Gastrocnemius medialis (tissue), 4 donors: ENCODE data around the gene CCSER2. TPM values are rescaled to one million over a fixed set of nuclear protein-coding genes. Genes with fewer than 3 reads are reported as not detected.
"Not testable (repeated sequence)": the region's sequence is repeated elsewhere in the genome, so short reads cannot be mapped to it uniquely, and the experiment has no call there.

Experiments used
- ATAC-seq, 2 donors: fragments of 150-250 bp; one replicate each; pipeline ENCODE4 v1.9.1; 2016
- DNase-seq, 2 donors: peaks; one replicate each; pipeline ENCODE4 v3.0.0-alpha.2; 2019
- H3K27ac ChIP-seq, 4 donors: fragments of 200-600 bp; sonication (generic); 1 replicate in 1 of 4; 2 replicates in 3 of 4; pipeline ENCODE4 v1.5.1; 2016 to 2018; ENCODE audit warnings: mild to moderate bottlenecking in 2 of 4, moderate library complexity in 1 of 4
- H3K27me3 ChIP-seq, 3 donors: fragments of 200-600 bp; sonication (generic) in 2 of 3; 1 replicate in 1 of 3; 2 replicates in 2 of 3; pipeline versions ENCODE4 v1.5.1 to v1.6.0; 2016 to 2019; ENCODE audit warnings: mild to moderate bottlenecking in 1 of 3, moderate library complexity in 1 of 3
- H3K36me3 ChIP-seq, 2 donors: fragments of 200-600 bp; sonication (generic) in 1 of 2; one replicate each; pipeline ENCODE4 v1.5.1; 2017 to 2018
- H3K4me1 ChIP-seq, 2 donors: fragments of 200-600 bp; sonication (generic) in 1 of 2; one replicate each; pipeline ENCODE4 v1.5.1; 2016 to 2017; ENCODE audit warnings: mild to moderate bottlenecking in 2 of 2
- H3K4me3 ChIP-seq, 4 donors: fragments of 200-600 bp; sonication (generic) in 3 of 4; 1 replicate in 1 of 4; 2 replicates in 3 of 4; pipeline ENCODE4 v1.5.1; 2016 to 2019; ENCODE audit warnings: mild to moderate bottlenecking in 2 of 4
- H3K9me3 ChIP-seq, 3 donors: fragments of 200-600 bp; sonication (generic) in 2 of 3; 1 replicate in 1 of 3; 2 replicates in 2 of 3; pipeline ENCODE4 v1.5.1; 2016 to 2019
- POLR2A ChIP-seq, 2 donors: fragments of 450-650 bp; IDR thresholded peaks; one replicate each; pipeline ENCODE4 v1.6.1; 2017; ENCODE audit warnings: antibody characterized with exemption in 2 of 2, mild to moderate bottlenecking in 2 of 2, moderate library complexity in 2 of 2
- in situ Hi-C, 4 donors: fragments of 200-750 bp; cut with MboI; loops; one replicate each; pipeline versions ENCODE4 v1.15.0 to v1.8.0; 2017; ENCODE audit warnings: low sequenced_read_pairs in 4 of 4
- intact Hi-C: fragments of 100-400 bp; cut with DNase I; formaldehyde crosslinking; loops from one replicate; pipeline ENCODE4 v1.15.1; 2023; ENCODE audit warnings: low total_unique reads
- total RNA-seq, 4 donors: library from RNA; depleted of rRNA; stranded (reverse); fragments of >200 nt; gene quantifications; one replicate each; pipeline versions ENCODE4 v1.1.0 to v1.2.3, GENCODE V29; 2016
- TF ChIP-seq, protein P1 (sequence below), 5 experiments: fragments of 450-650 bp in 3 of 5; fragments of 200-600 bp in 2 of 5; sonication (generic) in 2 of 5; IDR thresholded peaks in 4 of 5; conservative IDR thresholded peaks in 1 of 5; 1 replicate in 4 of 5; 2 replicates in 1 of 5; pipeline ENCODE4 v1.5.1; 2016 to 2019; ENCODE audit warnings: antibody characterized with exemption in 5 of 5, mild to moderate bottlenecking in 3 of 5, moderate library complexity in 3 of 5

Gene CCSER2
- total RNA-seq, 4 donors from 2014 or later: 39.8 to 61.8 (median 49.2) TPM

DNA sequence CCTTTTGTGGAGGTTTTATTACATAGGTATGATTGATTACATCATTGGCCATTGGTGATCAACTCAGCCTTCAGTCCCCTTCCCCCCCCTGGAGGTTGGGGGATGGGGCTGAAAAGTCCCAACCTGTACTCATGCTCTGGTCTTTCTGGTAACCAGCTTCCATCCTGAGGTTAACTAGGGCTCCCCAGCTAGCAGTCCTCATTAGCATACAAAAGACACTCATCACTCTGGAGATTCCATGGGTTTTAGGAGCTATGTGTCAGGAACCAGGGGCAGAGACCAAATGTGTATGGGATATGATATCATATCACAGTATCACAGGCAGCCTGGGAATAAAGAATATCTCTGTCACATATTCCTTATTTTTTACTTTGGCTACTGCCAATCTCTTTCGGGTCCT, 13.6 kb downstream of the CCSER2 start:
- TF ChIP-seq, protein P1, sequence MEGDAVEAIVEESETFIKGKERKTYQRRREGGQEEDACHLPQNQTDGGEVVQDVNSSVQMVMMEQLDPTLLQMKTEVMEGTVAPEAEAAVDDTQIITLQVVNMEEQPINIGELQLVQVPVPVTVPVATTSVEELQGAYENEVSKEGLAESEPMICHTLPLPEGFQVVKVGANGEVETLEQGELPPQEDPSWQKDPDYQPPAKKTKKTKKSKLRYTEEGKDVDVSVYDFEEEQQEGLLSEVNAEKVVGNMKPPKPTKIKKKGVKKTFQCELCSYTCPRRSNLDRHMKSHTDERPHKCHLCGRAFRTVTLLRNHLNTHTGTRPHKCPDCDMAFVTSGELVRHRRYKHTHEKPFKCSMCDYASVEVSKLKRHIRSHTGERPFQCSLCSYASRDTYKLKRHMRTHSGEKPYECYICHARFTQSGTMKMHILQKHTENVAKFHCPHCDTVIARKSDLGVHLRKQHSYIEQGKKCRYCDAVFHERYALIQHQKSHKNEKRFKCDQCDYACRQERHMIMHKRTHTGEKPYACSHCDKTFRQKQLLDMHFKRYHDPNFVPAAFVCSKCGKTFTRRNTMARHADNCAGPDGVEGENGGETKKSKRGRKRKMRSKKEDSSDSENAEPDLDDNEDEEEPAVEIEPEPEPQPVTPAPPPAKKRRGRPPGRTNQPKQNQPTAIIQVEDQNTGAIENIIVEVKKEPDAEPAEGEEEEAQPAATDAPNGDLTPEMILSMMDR (IDR thresholded peaks at IDR 0.05 in 4 of 5, conservative IDR thresholded peaks at IDR 0.05 in 1 of 5): no peak
- TF ChIP-seq POLR2A (IDR thresholded peaks at IDR 0.05): no peak
- H3K4me3 ChIP-seq: no peak overlapping the region
- H3K9me3 ChIP-seq: no peaks in the 10 kb centered on the region
- H3K27ac ChIP-seq: no peak overlapping the region
- H3K4me1 ChIP-seq: peaks cover 25 to 42% of the 10 kb centered on the region in 2 donors
- no peaks in the 10 kb centered on the region for H3K27me3 ChIP-seq
- in situ Hi-C loops (loop anchor here in 1 of 4 donors (25.0 kb wide), 1 partner anchor 205 kb away; the partner anchor contains the start of gene GHITM), intact Hi-C loops (no loop called here)
- no peak for DNase-seq
- no peaks in the 10 kb centered on the region for H3K36me3 ChIP-seq
- no peak for ATAC-seq

DNA sequence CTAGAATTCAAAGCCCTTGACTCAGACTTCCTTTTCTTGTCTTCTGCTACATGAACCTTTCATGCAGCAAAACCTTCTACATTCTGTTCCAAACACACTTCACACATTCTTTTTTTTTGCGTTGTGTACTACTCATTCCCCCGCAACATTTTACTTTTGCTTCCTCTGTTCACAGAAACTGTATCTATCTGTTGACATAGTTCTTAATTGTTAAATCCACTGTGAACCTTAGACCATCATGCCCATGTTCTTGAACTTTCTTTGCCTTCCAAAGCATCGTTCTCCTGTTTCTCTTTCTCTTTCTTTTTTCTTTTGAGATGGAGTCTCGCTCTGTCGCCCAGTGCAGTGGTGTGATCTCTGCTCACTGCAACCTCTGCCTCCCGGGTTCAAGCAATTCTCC, 14.2 kb downstream of the CCSER2 start:
- no peak overlapping the region for H3K4me3 ChIP-seq
- ATAC-seq: no peak
- H3K36me3 ChIP-seq: no peaks in the 10 kb centered on the region
- intact Hi-C loops: no loop called here
- no peaks in the 10 kb centered on the region for H3K9me3 ChIP-seq
- H3K27me3 ChIP-seq: no peaks in the 10 kb centered on the region
- no peak overlapping the region for H3K27ac ChIP-seq
- DNase-seq: no peak
- H3K4me1 ChIP-seq: peaks cover 25 to 36% of the 10 kb centered on the region in 2 donors
- in situ Hi-C loops: loop anchor here in 1 of 4 donors (25.0 kb wide), 1 partner anchor 205 kb away; the partner anchor contains the start of gene GHITM
- TF ChIP-seq, protein P1 (IDR thresholded peaks at IDR 0.05 in 4 of 5, conservative IDR thresholded peaks at IDR 0.05 in 1 of 5): no peak
- TF ChIP-seq POLR2A (IDR thresholded peaks at IDR 0.05): no peak

DNA sequence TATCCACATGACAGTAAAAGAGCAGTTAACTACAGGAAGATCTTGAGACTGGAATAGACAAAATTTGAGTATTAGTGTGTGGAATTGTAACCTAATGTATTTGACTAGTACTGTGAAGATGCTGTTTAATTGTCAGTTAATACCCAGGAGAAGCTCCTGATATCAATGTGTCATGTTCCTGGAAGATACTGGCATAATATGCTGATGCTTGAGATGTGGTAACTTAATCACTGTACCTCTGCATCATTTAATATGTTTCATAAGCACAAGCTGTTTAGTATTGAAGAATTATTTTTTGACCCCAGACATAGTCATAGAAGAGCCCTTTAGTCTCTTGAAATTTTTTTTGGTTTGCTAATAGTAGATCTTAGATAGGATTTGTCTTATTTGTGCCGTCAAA, 15.4 kb downstream of the CCSER2 start:
- intact Hi-C loops: no loop called here
- Histone ChIP-seq H3K36me3 (no peaks in the 10 kb centered on the region), H3K9me3 (no peaks in the 10 kb centered on the region), H3K27ac (no peak overlapping the region), H3K4me3 (no peak overlapping the region), H3K27me3 (no peaks in the 10 kb centered on the region), H3K4me1 (peaks cover 28 to 37% of the 10 kb centered on the region in 2 donors)
- DNase-seq: no peak
- in situ Hi-C loops: loop anchor here in 1 of 4 donors (25.0 kb wide), 1 partner anchor 207 kb away; the partner anchor contains the start of gene GHITM
- no peak for ATAC-seq
- TF ChIP-seq POLR2A (IDR thresholded peaks at IDR 0.05): no peak
- TF ChIP-seq, protein P1 (IDR thresholded peaks at IDR 0.05 in 4 of 5, conservative IDR thresholded peaks at IDR 0.05 in 1 of 5): no peak

DNA sequence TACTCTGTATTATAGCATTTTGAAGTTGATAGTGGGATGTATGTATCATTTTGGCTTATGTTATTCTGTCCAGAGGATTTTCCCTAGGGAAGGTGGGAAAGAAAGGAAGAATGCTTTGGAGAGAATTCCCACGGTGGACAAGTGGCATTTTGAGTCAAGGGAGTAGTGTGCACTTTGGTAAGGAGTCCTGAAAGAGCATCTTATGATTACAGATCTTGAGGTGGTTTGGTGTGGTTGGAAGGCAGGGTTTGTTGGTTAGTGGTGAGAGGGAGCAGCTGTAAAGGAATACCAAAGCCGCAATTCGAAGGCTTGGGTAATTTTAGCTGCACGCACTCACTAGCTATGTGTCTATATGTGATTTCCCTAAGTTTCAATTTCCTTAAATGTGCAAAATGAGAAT, 16.1 kb downstream of the CCSER2 start:
- Histone ChIP-seq H3K4me3 (no peak overlapping the region), H3K36me3 (no peaks in the 10 kb centered on the region), H3K4me1 (peaks cover 34 to 44% of the 10 kb centered on the region in 2 donors), H3K9me3 (no peaks in the 10 kb centered on the region), H3K27me3 (no peaks in the 10 kb centered on the region), H3K27ac (no peak overlapping the region)
- no peak for DNase-seq
- intact Hi-C loops (no loop called here), in situ Hi-C loops (loop anchor here in 1 of 4 donors (25.0 kb wide), 1 partner anchor 207 kb away; the partner anchor contains the start of gene GHITM)
- no peak for TF ChIP-seq POLR2A (IDR thresholded peaks at IDR 0.05)
- TF ChIP-seq, protein P1 (IDR thresholded peaks at IDR 0.05 in 4 of 5, conservative IDR thresholded peaks at IDR 0.05 in 1 of 5): no peak
- ATAC-seq: no peak

DNA sequence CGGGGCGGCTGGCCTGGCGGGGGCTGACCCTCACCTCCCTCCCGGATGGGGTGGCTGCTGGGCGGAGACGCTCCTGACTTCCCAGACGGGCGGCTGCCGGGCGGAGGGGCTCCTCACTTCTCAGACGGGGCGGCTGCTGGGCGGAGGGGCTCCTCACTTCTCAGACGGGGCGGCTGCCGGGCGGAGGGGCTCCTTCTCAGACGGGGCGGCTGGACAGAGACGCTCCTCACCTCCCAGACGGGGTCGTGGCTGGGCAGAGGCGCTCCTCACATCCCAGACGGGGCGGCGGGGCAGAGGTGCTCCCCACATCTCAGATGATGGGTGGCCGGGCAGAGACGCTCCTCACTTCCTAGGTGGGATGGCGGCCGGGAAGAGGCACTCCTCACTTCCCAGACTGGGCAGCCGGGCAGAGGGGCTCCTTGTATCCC, 19.2 kb downstream of the CCSER2 start:
- H3K36me3 ChIP-seq, ATAC-seq, H3K27me3 ChIP-seq, H3K27ac ChIP-seq, H3K9me3 ChIP-seq, intact Hi-C loops, H3K4me3 ChIP-seq, DNase-seq: not testable (repeated sequence)
- H3K4me1 ChIP-seq: peaks cover 23 to 50% of the 10 kb centered on the region in 2 donors
- in situ Hi-C loops: loop anchor here in 1 of 4 donors (25.0 kb wide), 1 partner anchor 210 kb away; the partner anchor contains the start of gene GHITM
